ENCODE data around the gene CALCB.

GRCh38 chr11:15027011-15027410 lies 46.4 kb upstream of the CALCB start:
- TF ChIP-seq POLR2AphosphoS5 (IDR thresholded peaks at IDR 0.05; ENCODE audit: low read depth, low read length) (no peak), POLR2A (IDR thresholded peaks at IDR 0.05; ENCODE audit: low read depth, low read length) (no peak), TAF1 (IDR thresholded peaks at IDR 0.05; ENCODE audit: borderline replicate concordance, low read depth, low read length) (no peak)

All from GM12892 (cell line).